A673 (cell line): ENCODE measurements around the gene ELF1.

Experiments used
- CTCF ChIP-seq: fragments of 300-800, 200-600 bp; sonication (generic); conservative IDR thresholded peaks from 2 replicates; pipeline ENCODE4 v1.5.1; 2017; ENCODE audit warnings: low read depth, mild to moderate bottlenecking, antibody characterized with exemption, low read length, moderate library complexity, mixed read lengths
- EZH2 ChIP-seq: fragments of 200-600 bp; sonication (generic); IDR thresholded peaks from 2 replicates; pipeline ENCODE4 v1.6.1; 2017; ENCODE audit warnings: borderline replicate concordance, low read depth, mild to moderate bottlenecking, mixed read lengths, antibody characterized with exemption, low read length; ENCODE audit not compliant: poor library complexity, severe bottlenecking

DNA sequence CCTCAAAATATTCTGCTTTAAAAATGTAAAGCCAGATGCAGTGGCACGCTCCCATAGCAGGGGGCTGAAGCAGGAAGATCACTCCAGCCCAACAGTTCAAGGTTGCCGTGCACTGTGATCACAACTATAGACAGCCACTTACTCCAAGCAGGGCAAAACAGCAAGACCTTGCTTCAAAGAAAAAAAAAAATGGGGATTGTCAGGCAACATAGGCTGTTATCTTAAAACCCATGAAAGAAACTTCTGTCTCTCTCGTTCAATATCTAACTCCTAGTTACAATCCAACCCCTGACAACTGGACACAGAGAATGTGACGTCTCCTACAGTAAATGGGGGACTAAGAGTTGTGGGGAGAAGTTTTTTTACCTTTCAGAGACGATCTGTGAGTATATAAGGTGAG, 17.4 kb downstream of the ELF1 start:
- TF ChIP-seq CTCF (no peak), EZH2 (no peak)
